Heart left ventricle (tissue), 13 donors: Measurements from ENCODE around the gene SPECC1L.

ENCODE experiments used
- CTCF ChIP-seq, 12 donors: fragments of 200-600 bp; sonication (generic) in 4 of 12; IDR thresholded peaks; one replicate each; pipeline versions ENCODE4 v1.5.0 to v1.8.0; 2018 to 2022; ENCODE audit warnings: antibody characterized with exemption in 12 of 12, mild to moderate bottlenecking in 5 of 12
- POLR2A ChIP-seq, 2 donors: fragments of 450-650 bp; IDR thresholded peaks; one replicate each; pipeline ENCODE4 v1.6.1; 2017; ENCODE audit warnings: antibody characterized with exemption in 2 of 2, mild to moderate bottlenecking in 2 of 2, moderate library complexity in 2 of 2
- donor health status: ischemic (EF 13 %, LVEDD 7.1; RV severe dilation, severe dysfunction).
- donor health status: DM: no; HTN: yes; CAD: no.
- donor health status: DM: no; HTN: no; CAD: no.
- donor health status: ischemic (EF 25% LVEDD 6.9; RV normal size, moderate dysfunction).
- donor health status: ischemic (EF 25% LVEDD 5.7; RV mildly dilated, moderate dysfunction).
- donor health status: ischemic (EF 35%, LVEDD 5.7; RV mildly dilated, moderate dysfunction).
- donor health status: nonischemic (EF 11% LVEDD 7.7; RV severe dilation, severe dysfunction).
- donor health status: DM: yes; HTN: yes; CAD: no.
- donor health status: PGD.
- donor health status: ischemic (EF 29% LVEDD 5.4; RV normal size, mild dysfunction).
- donor health status: nonischemic (EF 23%, LVEDD 6.1; RV moderate dilation, normal function).

- TF ChIP-seq CTCF (IDR thresholded peaks at IDR 0.05), result no peak
- no peak for TF ChIP-seq POLR2A (IDR thresholded peaks at IDR 0.05)
Observed at GRCh38 chr22:24225951-24226350, 44.7 kb upstream of the SPECC1L start.
